GM18861 (cell line): ENCODE results near the gene SHANK1.

ENCODE experiments used
- ATAC-seq: cut with Tn5 transposase; IDR thresholded peaks from one replicate; pipeline ENCODE4 v1.9.1; 2021; ENCODE audit not compliant: unreplicated experiment

The SHANK1 gene

GRCh38 chr19:50662651-50663481 lies 56.7 kb downstream of the SHANK1 start:
- no peak for ATAC-seq

GRCh38 chr19:50661766-50662650 lies 57.6 kb downstream of the SHANK1 start:
- ATAC-seq, result no peak

- no peak for ATAC-seq
These were observed 58.6 kb downstream of the SHANK1 start for GRCh38 chr19:50661023-50661422.

- ATAC-seq, result no peak
These were observed 59.6 kb downstream of the SHANK1 start for GRCh38 chr19:50660088-50660366.

- ATAC-seq, result no peak
These were observed 60.1 kb downstream of the SHANK1 start for GRCh38 chr19:50659318-50660087.

- no peak for ATAC-seq
These were observed 60.9 kb downstream of the SHANK1 start for GRCh38 chr19:50658441-50659317.

- no peak for ATAC-seq
These were observed 61.7 kb downstream of the SHANK1 start for GRCh38 chr19:50657712-50658440.

GRCh38 chr19:50657222-50657669 lies 62.4 kb downstream of the SHANK1 start:
- no peak for ATAC-seq

- no peak for ATAC-seq
These were observed 64.7 kb downstream of the SHANK1 start for GRCh38 chr19:50654882-50655281.

- no peak for ATAC-seq
These were observed 66.9 kb downstream of the SHANK1 start for GRCh38 chr19:50652722-50653121.

GRCh38 chr19:50651174-50651573 lies 68.4 kb downstream of the SHANK1 start:
- ATAC-seq, result no peak

- no peak for ATAC-seq
These were observed 69.9 kb downstream of the SHANK1 start, which contains the start of gene C19orf81 for GRCh38 chr19:50649433-50650391. Gene C19orf81, plus strand, starts transcription at chr19:50649445. Its CDS starts 0 bp downstream, at chr19:50649445.

- no peak for ATAC-seq
These were observed 70.9 kb downstream of the SHANK1 start for GRCh38 chr19:50648659-50649058.

GRCh38 chr19:50647879-50648615 lies 71.6 kb downstream of the SHANK1 start:
- no peak for ATAC-seq

- ATAC-seq, result no peak
These were observed 73.4 kb downstream of the SHANK1 start for GRCh38 chr19:50646074-50646807.

GRCh38 chr19:50645107-50645506 lies 74.5 kb downstream of the SHANK1 start:
- no peak for ATAC-seq

GRCh38 chr19:50644315-50644915 lies 75.2 kb downstream of the SHANK1 start:
- ATAC-seq, result no peak
